Measurements from ENCODE around the gene KIDINS220.

KIDINS220 gene

DNA sequence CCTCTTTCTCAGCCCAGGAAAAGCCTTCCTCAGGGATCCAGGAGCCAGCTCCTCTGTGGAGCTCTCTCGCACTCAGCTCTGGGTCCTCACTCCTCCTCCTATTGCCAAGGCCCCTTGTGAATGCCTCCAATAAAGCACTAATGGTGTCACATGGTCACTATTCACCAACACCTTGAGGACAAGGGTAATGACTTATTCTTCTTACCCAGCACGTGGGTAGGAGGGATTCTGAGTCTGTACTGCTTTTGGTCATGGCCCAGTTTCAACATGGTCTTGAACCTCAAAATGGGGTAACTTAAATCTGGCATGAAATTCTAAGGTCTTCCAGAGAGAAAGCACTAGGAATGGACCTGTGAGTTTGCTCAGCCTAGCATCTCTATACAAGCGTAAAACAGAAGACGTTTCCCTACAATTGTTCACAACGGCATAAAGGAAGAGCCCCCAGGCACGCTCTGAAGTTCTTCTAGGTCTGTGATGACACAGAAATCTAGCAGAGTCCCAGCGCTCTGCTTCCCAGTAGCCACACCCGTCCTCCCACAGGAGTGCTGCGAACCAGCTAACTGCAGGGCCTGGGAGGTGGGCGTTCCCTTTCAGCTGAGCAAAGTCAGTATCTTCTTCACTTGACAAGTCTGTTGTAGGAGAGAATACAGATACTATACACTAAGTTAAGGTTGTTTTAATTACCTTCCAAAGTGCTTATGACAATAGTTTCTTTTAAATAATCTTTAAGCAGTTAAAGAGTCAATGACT is 14.6 kb upstream of the KIDINS220 start:
- DNase-seq (ENCODE audit: low spot score): no peak

DNA sequence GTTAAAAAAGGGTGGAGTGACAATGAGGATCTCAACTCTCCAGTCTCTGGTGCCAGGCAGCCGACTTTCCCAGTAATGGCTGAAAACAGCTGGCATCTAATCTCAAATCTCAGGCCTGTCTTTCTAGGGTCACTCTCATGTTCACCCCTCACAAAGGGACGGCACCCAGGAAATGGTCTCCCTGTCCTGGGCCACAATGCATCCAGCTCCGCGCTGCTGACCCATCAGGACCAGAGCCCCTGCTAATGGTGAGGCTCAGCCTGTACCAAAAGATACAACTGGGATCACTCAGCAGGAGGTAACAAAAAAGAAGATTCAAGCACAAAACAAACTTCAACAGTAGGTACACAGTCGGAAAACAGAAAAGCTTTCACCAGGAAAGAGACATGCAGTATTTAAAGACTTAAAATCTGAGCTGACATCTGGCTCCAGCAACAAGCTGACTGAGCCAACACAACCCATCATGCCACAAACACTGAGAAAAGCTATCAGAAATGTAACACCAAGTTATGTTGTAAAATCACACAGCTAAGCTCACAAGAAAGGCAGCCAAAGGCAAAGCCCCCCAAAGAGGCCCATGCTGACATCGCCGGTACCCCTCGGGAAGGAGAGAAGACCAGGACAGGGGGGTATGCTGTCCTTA is 13.6 kb upstream of the KIDINS220 start:
- DNase-seq (ENCODE audit: low spot score): no peak

DNA sequence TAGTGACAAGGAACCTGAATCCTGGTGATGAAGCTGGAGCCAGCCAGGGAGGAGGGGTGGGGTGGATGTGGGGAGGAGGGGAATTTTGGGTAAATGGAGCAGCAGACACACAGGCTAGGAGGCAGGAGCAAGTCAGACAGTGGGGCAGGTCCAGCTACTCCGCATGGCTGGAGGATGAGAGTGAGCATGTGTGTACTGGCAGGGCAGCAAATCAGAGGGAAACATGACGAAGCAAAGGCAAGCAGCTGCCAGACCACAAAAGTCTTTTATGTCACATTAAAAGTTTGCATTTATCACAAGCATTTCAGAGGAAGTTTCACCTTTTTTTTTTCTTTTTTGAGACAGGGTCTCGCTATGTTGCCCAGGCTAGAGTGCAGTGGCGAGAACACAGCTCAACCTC is 11.9 kb upstream of the KIDINS220 start:
- DNase-seq (ENCODE audit: low spot score): no peak

DNA sequence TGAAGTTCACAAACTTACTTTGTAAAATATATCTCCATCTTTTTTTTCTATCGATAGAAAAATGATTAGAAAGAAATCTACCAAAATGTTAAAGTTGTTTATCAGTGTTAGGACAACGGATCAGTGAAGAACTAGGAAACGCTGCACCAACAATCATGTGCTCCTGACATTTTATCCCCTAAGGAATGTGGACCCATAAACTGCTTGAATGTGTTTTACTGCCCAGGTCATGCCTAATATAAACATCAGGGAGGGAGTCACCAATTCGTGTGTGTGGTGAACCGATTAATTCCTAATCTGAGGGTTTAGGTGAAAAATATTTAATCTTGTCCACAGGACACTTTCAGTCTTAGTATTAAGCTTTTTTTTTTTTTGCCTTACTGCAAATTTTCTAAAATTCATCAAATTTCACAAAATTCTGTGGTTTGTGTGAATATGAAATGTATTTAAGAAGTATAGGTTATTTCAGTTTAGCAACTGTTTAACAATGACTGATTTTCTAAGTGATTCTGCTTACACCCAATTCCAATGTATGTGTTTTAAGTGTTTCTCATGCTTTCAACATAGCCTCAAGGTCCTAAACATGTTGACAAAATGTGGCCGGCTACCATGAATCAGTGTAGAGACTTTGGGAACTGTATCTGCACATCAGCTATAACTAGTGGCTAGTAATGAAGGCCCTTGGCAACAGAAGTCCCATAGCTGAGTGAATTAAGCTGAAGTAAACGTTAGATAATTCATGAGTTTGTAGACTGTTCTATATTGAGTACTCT is 11.1 kb upstream of the KIDINS220 start:
- no peak for DNase-seq (ENCODE audit: low spot score)

DNA sequence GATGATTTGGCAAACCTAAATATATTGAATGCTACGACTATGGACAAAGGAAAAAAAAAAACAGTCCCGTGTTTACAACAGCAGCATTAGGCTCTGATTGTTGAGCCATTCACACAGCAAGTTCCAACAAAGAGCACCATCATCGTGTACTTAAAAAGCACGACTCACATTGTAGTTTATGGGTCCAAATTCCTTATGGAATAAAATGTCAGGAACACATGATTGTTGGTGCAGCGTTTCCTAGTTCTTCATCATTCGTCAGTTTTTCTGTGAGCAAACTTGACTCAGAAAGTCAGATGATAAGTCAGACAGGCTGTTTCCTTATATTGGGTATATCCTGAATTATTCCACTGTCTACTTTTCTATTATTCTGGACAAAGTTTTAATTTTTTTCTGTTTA is 10.0 kb upstream of the KIDINS220 start:
- no peak for DNase-seq (ENCODE audit: low spot score)

DNA sequence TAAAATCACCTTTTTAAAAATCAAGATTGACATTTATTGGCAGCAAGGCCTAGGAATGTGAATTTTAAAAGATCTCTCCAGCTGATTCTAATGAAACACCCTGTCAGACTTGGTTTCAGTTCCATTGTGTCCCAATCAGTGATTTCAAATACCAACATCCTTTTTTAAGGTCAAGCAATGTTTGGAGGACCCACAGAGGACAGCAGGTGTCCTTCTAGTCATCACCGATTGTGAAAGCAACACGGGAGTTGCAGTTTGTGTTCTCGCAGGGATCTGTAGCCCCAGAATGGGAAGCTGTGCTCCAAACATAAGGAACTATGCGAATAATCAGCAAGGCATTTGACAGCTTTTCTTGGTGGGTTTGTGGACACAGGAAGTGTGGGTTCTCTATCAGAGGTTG is 4.5 kb upstream of the KIDINS220 start:
- no peak for DNase-seq (ENCODE audit: low spot score)

DNA sequence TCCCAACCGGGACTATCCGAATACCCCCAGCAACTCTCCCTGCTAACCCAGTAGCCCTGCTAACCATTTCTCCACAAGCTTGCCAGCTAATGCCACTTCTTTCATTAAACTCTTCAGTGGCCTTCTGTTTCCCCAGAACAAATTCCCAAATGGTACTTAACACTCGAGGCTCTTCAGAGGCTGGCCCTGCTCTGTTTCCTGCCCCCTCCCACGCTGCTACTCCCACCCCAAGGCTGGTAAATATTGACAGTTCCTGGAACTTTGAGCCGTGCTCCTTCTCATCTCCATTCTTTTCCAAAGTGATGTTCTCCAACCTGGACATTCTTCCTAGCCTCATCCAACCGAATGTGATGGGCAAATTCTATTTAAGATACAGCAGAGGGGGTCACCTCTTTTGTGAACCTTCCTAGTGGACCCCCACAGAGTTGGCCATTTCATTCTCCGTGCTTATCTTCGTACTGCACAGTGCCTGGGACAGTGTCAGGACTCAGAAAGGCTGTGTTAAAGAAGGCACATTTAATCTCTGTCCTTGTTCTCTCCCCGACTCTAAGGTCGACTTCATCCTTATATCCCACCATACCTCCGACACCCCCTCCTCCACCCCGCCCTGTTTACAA is 3.2 kb upstream of the KIDINS220 start:
- no peak for DNase-seq (ENCODE audit: low spot score)

DNA sequence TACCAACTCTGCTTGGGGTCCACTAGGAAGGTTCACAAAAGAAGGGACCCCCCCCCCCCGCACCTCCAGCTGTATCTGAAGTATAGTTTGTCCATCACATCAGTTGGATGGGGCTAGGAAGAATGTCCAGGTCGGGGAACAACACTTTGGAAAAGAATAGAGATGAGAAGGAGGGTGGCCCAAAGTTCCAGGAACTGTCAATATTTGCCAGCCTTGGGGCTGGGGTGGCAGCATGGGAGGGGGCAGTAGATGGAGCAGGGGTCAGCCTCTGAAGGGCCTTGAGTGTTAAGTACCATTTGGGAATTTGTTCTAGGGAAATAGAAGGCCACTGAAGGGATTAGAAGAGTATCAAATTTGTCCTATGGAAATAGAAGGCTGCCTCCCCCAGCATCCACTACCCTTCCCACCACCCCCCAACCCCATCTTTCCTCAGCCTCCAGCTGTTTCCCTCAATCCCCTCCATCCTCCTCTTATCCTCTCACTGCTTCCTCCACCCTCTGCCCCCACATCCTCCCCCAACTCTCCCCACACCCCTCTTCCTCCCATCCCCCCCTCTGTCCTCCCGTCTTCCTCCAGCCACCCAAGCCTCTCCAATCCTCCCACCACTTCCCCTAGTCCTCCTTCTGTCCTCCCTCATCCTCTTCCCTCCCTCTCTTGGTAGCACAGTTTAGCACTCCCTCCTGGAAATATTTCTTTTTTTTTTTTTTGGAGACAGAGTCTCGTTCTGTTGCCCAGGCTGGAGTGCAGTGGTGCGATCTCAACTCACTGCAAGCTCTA is 2.0 kb upstream of the KIDINS220 start:
- DNase-seq (ENCODE audit: low spot score): no peak

DNA sequence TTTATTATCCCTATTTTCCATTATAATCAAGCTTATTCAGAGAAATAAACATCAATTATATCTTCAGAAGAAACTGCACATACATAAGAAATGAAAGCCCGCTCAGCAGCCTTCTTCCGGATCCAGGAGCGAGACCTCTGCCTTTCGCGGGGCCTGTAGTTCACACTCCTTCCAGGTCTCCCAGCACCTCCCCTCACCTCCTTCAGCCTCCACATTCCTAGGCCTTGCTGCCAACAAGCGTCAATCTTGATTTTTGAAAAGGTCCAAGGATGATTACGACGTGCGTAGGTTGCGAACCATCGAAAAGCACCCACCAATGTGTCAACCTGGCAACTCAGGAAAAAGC is 355 bp upstream of the KIDINS220 start:
- DNase-seq (ENCODE audit: low spot score): no peak

DNA sequence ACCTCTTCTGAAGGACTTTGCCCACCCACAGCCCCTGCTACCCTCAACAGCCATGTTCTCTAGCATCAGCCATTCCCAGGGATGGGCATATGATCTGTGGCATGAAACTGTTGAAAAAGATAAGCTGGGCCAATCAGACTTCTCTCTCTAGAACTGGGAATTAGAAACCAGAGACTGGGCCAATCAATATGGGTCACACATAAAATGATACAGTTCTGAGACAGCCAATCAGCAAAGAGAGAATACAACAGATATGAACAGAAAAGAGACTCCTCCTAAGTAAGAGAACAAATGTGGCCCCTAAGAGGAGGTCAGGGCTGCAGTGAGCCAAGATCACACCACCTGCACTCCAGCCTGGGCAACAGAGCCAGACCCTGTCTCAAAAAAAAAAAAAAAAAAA is 2.1 kb downstream of the KIDINS220 start:
- DNase-seq (ENCODE audit: low spot score): no peak

DNA sequence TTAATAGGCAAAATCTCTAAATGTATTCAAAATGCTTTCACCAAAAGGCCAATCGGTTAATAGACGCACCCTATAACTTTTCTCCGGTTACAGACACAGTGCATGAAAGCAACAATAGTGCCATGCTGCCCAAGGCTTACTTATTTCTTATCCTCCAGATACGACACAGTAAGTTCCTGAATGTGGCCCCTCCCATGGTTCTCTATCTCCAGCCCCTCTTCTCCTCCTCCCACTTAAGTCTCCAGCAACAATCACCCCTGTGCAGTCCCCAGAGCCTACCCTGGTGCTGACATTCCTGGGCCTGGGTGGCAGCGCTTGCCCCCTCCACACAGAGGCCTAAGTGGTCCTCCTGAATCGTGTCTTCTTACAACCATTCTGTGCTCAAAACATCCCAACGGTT is 3.6 kb downstream of the KIDINS220 start:
- no peak for DNase-seq (ENCODE audit: low spot score)

DNA sequence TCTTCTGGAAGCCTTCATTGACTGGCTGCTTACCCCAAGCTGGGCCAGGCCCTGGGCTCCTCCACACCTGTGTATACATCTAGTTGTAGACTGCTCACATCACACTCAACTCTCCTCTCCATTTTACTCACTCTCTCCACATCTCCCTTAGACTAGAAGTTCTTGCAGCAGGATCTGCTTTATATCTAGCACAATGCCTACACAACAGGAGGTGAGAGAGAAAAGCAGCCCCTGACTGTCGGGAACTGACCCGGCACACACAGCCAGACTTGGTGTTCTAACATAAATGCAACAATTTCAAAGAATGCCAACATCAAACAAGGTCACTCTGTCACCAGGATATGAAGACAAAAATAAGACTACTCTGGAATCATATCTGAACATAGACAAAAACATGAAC is 5.9 kb downstream of the KIDINS220 start:
- DNase-seq (ENCODE audit: low spot score): no peak

DNA sequence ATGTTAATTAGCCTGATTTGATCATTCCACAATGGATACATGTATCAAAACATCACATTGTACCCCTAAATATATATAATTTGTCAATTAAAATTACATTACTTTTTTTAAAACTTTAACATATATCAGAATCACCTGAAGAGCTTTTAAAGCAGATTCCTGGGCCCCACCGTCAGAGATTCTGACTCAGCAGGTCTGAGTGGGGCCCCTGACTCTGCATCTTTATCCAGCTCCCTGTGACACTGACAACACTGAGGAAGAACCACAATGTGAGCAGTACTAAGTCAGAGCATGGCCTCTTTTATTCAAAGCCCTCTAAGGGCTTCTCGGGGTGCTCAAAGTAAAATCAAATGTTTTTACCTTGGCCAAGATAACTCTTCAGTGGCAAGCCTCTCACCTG is 9.7 kb downstream of the KIDINS220 start:
- DNase-seq (ENCODE audit: low spot score): no peak

DNA sequence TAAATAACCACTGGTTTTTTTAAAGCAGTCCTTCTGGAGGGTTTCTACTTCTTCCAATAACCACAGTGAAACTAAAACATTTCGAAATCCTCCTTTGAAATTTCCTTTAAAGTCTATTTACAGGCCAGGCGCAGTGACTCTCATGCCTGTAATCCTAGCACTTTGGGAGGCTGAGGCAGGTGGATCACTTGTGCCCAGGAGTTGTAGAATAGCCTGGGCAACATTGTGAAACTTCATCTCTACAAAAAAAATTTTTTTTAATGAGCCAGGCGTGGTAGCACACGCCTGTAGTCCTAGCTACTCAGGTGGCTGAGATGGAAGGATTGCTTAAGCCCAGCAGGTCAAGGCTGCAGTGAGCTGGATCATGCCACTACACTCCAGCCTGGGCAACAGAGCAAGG is 15.2 kb downstream of the KIDINS220 start:
- DNase-seq (ENCODE audit: low spot score): no peak

DNA sequence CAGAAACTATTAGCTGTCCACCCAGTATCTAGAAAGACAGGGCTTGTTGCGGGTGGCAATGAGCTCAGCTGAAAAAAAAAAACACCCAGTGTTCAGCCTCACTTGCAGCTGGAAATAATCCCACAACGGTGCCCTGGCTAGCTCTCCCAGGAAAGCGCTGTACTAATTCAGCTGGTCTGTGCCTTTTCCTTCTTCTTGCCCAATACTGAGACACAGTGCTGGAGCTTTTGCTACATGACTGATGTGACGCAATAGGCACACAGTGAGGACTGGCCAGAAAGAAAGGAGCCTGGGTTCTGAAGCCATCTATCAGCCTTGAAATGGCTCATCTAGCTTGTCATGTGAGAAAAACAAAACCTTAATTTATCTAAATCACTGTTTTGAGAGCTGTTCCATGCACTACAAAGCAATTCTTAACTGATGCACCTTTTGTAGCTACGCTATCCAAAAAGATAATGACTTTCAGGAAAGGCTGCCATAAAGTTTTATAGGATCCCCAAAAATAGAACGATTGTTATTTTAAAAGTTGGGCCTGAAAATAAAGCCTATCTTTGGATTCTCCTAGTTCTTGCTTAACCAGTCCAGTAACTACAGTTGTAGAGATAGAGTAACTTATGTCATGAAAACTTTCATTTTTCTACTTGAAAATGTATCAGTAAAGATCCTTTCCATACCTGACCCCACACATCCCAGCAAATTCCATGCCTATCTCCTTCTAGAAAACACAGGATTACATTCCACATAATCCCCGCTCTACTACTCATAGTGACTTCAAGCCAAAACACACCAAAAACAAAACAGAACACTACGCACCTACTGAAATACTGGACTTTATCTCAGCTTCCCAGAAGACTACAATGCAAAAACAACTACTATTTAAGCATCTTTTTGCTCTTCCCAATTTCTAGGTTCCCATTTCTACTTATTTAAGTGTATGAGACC is 15.9 kb downstream of the KIDINS220 start:
- peak; percentile 66 for DNase-seq (ENCODE audit: low spot score)

DNA sequence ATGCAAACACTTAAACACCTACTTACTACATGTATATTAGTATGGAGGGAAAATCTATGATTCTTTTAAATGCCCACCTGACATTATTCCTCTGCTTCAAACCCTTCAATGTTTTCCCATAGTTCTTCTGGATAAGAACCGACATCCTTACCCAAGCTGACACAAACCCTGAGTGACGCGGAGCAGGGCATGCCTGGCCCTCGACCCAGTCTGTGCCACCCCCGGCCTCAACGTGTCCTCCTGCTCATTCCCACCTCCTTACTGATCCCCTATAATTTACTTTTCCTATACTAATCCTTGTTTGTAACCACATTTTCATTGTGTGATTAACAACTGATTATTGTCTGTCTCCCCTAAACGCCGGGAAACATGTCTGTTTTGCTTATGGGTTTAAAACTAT is 17.5 kb downstream of the KIDINS220 start:
- DNase-seq (ENCODE audit: low spot score): no peak

DNA sequence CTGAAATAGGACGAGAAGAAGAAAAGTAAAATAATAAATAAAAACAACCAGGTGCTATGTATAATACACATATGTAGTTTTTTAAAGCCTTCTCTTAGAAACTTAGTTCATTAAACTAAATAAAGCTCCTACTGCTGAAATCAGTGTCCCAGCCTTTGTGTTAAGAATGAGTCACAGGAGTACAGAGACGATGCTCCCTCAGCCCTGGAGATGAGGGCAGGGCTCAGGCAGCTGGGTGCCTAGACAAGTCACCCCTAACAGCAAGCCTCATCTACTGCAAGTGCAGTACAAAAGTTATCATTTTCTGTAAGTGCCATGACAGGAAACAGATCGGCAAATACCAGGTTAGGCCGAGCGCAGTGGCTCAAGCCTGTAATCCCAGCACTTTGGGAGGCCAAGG is 18.2 kb downstream of the KIDINS220 start:
- no peak for DNase-seq (ENCODE audit: low spot score)

DNA sequence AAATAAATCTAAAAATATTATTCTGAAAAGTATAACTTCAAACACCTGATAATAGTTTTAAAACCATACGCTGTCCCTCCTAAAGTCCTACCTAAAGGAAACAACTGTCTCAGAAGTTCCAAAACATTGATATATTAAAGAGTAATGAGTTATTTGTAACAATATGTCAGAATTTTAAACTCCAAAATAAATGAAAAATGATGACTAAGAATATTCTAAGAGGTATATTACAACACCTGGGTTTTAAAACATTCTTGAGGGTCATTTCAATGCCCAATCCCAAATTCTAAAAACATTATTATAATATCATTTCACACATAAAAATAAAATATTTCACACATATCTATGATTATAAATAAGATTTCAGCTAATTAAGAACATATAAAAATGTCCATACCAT is 20.2 kb downstream of the KIDINS220 start:
- DNase-seq (ENCODE audit: low spot score): no peak

DNA sequence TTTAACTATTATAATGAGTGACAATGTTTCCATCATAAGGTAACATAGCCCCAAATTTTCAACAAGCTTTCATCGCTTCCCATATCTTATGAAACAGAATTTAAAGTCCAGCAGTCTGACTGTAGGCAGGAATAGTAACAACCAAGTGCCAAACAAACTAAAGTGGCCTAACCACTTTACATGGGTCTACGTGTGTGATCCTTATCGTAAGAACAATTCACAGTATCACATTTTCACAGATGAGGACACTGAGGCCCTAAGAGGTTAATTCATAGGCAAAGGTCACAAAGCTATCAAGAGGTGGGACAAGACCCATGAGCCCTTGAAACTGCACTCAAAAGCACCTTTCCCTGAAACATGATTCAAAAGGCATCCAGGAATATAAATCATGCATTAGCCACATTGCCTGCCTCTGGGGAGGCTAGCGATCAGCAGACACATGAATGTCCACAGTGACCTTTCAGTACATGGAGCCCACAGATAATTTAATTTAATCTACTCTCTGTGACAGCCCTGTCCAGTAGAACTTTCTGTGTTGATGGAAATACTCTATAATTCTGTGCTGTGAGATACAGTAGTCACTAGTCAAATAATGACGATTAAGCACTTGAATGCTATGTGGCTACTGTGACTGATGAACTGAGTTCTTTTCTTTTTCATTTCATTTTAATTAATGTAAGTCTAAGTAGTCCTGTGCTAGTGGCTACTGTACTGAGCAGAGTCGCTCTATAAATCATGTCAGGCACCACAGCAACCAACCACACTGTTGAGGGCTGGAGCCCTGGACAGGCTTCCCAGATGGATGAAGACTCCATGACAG is 30.3 kb downstream of the KIDINS220 start:
- no peak for DNase-seq (ENCODE audit: low spot score)
